ENCODE measurements around the gene RAB1B. TPM values are rescaled to one million over a fixed set of nuclear protein-coding genes. Genes with fewer than 3 reads are reported as not detected.

Gene RAB1B
- total and polyA plus RNA-seq, 3 donors from 2014 or later, result 63.2 to 180 (median 107) TPM

DNA sequence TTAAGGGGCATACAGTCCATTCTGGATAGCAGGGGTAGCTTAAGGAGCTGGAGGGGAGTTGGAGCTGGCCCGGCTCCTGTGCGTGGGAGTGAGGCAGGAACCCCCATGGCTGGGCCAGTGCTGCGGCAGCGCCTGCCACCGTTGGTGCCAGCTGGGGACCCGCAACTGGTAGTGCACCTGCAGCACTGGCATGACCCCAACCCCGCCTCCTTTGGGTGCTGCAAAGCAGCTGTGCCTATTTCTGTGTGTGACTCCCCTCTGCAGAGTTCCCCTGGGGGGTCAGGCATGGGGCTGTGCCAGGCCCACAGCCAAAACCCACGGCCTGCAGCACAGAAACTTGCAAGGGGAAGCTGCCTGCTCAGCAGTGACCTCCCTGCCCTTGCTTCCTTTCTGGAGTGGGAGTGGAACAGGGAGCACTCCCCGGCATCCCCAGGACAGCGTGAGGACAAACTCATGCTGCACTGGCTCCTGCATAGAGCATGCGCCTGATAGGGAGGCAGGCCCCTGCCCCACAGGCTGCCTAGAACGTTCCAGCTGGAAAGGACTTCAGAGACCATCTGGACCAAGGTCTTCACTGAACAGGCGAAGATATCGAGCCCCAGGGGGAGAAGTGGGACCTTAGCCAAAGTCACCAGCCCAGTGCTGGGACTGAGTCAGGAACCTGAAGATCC is 26.2 kb upstream of the RAB1B start:
- peak; percentile 45 for DNase-seq
- Histone ChIP-seq H3K4me1 (peaks cover 13% of the 10 kb centered on the region), H3K27me3 (no peaks in the 10 kb centered on the region), H3K36me3 (ENCODE audit: low read depth, missing control alignments) (no peaks in the 10 kb centered on the region), H3K4me3 (no peak overlapping the region), H3K27ac (no peak overlapping the region), H3K9me3 (no peaks in the 10 kb centered on the region)
- intact Hi-C loops (cut with DNase I; ENCODE audit: low total_unique reads), result no loop called here
- WGBS, 2 donors, result 51 to 71% methylated on average over 2 to 12 of the region's 14 CpGs
- no peak for TF ChIP-seq CTCF (IDR thresholded peaks at IDR 0.05)
- no peak for TF ChIP-seq POLR2A (IDR thresholded peaks at IDR 0.05)

- no peak overlapping the region for H3K4me3 ChIP-seq
- peaks cover 13% of the 10 kb centered on the region for H3K4me1 ChIP-seq
- H3K36me3 ChIP-seq (ENCODE audit: low read depth, missing control alignments), result no peaks in the 10 kb centered on the region
- H3K27ac ChIP-seq, result no peak overlapping the region
- WGBS, 2 donors, result 81 to 84% methylated on average over 13 of the region's 13 CpGs
- H3K9me3 ChIP-seq, result no peaks in the 10 kb centered on the region
- no peak for DNase-seq
- H3K27me3 ChIP-seq, result no peaks in the 10 kb centered on the region
- no peak for TF ChIP-seq CTCF (IDR thresholded peaks at IDR 0.05)
- intact Hi-C loops (cut with DNase I; ENCODE audit: low total_unique reads), result no loop called here
Measured at GRCh38 chr11:66243782-66244535, 24.5 kb upstream of the RAB1B start.

DNA sequence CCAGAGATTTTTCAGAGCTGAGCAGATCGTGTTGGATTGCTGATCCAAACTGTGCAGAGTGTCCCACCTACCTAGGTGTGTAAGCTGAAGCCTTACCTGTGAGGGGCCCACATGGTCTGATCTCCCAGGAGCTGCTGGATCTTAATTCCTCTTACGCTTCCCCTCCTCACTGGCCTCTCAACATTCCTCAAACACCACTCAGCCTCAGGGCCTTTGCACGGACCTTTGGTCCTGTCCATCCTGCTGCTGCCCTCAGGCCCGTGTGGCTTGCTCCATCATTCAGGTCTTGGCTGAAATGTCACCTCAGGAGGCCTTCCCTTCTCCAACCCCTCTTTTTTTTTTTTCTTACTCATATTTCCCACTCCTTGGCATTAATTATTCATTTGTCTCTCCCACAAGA is 21.1 kb upstream of the RAB1B start:
- no peak for DNase-seq
- Histone ChIP-seq H3K9me3 (no peaks in the 10 kb centered on the region), H3K4me3 (no peak overlapping the region), H3K4me1 (peaks cover 6% of the 10 kb centered on the region), H3K36me3 (ENCODE audit: low read depth, missing control alignments) (no peaks in the 10 kb centered on the region), H3K27me3 (no peaks in the 10 kb centered on the region), H3K27ac (no peak overlapping the region)
- intact Hi-C loops (cut with DNase I; ENCODE audit: low total_unique reads), result no loop called here
- TF ChIP-seq POLR2A (IDR thresholded peaks at IDR 0.05) (no peak), CTCF (IDR thresholded peaks at IDR 0.05) (no peak)
- 91 to 93% methylated on average over 4 of the region's 4 CpGs for WGBS, 2 donors

DNA sequence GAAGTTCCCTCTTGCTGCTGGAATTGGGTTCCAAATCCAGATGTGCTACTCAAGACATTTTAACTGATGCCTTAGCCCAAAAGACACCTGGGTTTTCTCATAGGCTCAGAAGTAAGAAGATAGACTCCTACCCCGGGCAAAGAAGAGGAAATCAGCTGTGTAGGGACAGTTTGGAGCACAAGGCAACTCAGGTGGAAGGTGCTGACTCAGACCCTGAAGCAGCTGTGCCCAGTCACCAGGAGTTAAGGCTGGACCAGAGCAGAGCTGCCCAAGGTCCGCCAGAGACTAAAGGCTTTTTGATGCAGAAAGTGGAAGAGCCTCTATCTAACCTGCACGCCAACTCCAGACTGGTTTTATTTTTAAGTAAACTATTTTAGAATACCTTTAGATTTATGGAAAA is 20.6 kb upstream of the RAB1B start:
- Histone ChIP-seq H3K4me1 (peaks cover under 1% of the 10 kb centered on the region), H3K27me3 (no peaks in the 10 kb centered on the region), H3K9me3 (no peaks in the 10 kb centered on the region), H3K4me3 (no peak overlapping the region), H3K27ac (no peak overlapping the region), H3K36me3 (ENCODE audit: low read depth, missing control alignments) (no peaks in the 10 kb centered on the region)
- 84 to 89% methylated on average over 3 of the region's 3 CpGs for WGBS, 2 donors
- TF ChIP-seq POLR2A (IDR thresholded peaks at IDR 0.05) (no peak), CTCF (IDR thresholded peaks at IDR 0.05) (no peak)
- DNase-seq, result no peak
- intact Hi-C loops (cut with DNase I; ENCODE audit: low total_unique reads), result no loop called here
